ENCODE data around the gene FAM174C.

Gene FAM174C

GRCh38 chr19:1259876-1260748 lies 15.2 kb upstream of the FAM174C start:
- Histone ChIP-seq H3K27me3 (ENCODE audit: insufficient read depth, low read length) (no peaks in the 10 kb centered on the region), H3K4me1 (ENCODE audit: control insufficient read depth in 1 of 2, insufficient read depth in 2 of 2, low read length in 2 of 2) (peaks cover 40 to 48% of the 10 kb centered on the region in 2 experiments), H2AK5ac (ENCODE audit: low read length) (peak overlapping the region; percentile 16), H3K14ac (ENCODE audit: low read length) (peak overlapping the region; percentile 29), H3K36me3 (ENCODE audit: control insufficient read depth in 1 of 2, insufficient read depth in 2 of 2, low read length in 2 of 2) (peaks cover 29 to 33% of the 10 kb centered on the region in 2 experiments), H2BK120ac (ENCODE audit: insufficient read depth, low read length, poor library complexity) (peak overlapping the region; percentile 14), H3K79me2 (ENCODE audit: control insufficient read depth, insufficient read depth, low read length, poor library complexity) (peaks cover 5% of the 10 kb centered on the region), H2BK5ac (ENCODE audit: low read depth, low read length, poor library complexity) (no peak overlapping the region), H3K23ac (ENCODE audit: low read length) (no peak overlapping the region), H3K4me3 (ENCODE audit: low read depth, low read length) (no peak overlapping the region), H4K8ac (ENCODE audit: low read depth, low read length) (no peak overlapping the region), H3K18ac (ENCODE audit: low read length) (peak overlapping the region; percentile 27), H2BK12ac (ENCODE audit: low read length) (peak overlapping the region; percentile 13), H3K9ac (ENCODE audit: low read length) (no peak overlapping the region), H3K4me2 (ENCODE audit: low read length) (peak overlapping the region; percentile 55), H3K9me3 (ENCODE audit: insufficient read depth, low read depth, low read length) (no peaks in the 10 kb centered on the region), H3K27ac (ENCODE audit: low read depth, low read length) (peak overlapping the region; percentile 58), H2AFZ (ENCODE audit: insufficient read depth, low read length, poor library complexity) (no peak overlapping the region), H3K4ac (ENCODE audit: low read depth, low read length) (no peak overlapping the region), H4K12ac (ENCODE audit: low read depth, low read length) (peak overlapping the region; percentile 24), H3K79me1 (ENCODE audit: low read length) (peaks cover 33% of the 10 kb centered on the region), H4K91ac (ENCODE audit: low read depth, low read length) (peak overlapping the region; percentile 48)
- peak; percentile 55 to 67 for DNase-seq
- no CpG with 5 or more reads among the region's 33 CpGs for WGBS (ENCODE audit: extremely low coverage, insufficient coverage, insufficient read length)

- peaks cover 38% of the 10 kb centered on the region for H3K79me1 ChIP-seq (ENCODE audit: low read length)
- peak overlapping the region; percentile 89 for H4K91ac ChIP-seq (ENCODE audit: low read depth, low read length)
- peak overlapping the region; percentile 69 for H3K4me2 ChIP-seq (ENCODE audit: low read length)
- H2AFZ ChIP-seq (ENCODE audit: insufficient read depth, low read length, poor library complexity) = peak overlapping the region; percentile 32
- peak overlapping the region; percentile 39 for H3K9ac ChIP-seq (ENCODE audit: low read length)
- H2BK5ac ChIP-seq (ENCODE audit: low read depth, low read length, poor library complexity) = peak overlapping the region; percentile 65
- H4K8ac ChIP-seq (ENCODE audit: low read depth, low read length) = peak overlapping the region; percentile 83
- H4K12ac ChIP-seq (ENCODE audit: low read depth, low read length) = peak overlapping the region; percentile 33
- peak overlapping the region; percentile 72 for H2AK5ac ChIP-seq (ENCODE audit: low read length)
- H3K9me3 ChIP-seq (ENCODE audit: insufficient read depth, low read depth, low read length) = no peaks in the 10 kb centered on the region
- no peak overlapping the region for H3K23ac ChIP-seq (ENCODE audit: low read length)
- peak overlapping the region; percentile 83 for H3K14ac ChIP-seq (ENCODE audit: low read length)
- peak; percentile 97 to 99 for DNase-seq
- peaks cover 5% of the 10 kb centered on the region for H3K79me2 ChIP-seq (ENCODE audit: control insufficient read depth, insufficient read depth, low read length, poor library complexity)
- peak overlapping the region; percentile 7 for H3K27ac ChIP-seq (ENCODE audit: low read depth, low read length)
- H3K4me1 ChIP-seq (ENCODE audit: control insufficient read depth in 1 of 2, insufficient read depth in 2 of 2, low read length in 2 of 2) = peaks cover 45 to 53% of the 10 kb centered on the region in 2 experiments
- peaks cover 20 to 24% of the 10 kb centered on the region in 2 experiments for H3K36me3 ChIP-seq (ENCODE audit: control insufficient read depth in 1 of 2, insufficient read depth in 2 of 2, low read length in 2 of 2)
- no CpG with 5 or more reads among the region's 83 CpGs for WGBS (ENCODE audit: extremely low coverage, insufficient coverage, insufficient read length)
- H3K18ac ChIP-seq (ENCODE audit: low read length) = peak overlapping the region; percentile 68
- H2BK12ac ChIP-seq (ENCODE audit: low read length) = peak overlapping the region; percentile 26
- H2BK120ac ChIP-seq (ENCODE audit: insufficient read depth, low read length, poor library complexity) = peak overlapping the region; percentile 65
- no peaks in the 10 kb centered on the region for H3K27me3 ChIP-seq (ENCODE audit: insufficient read depth, low read length)
- H3K4ac ChIP-seq (ENCODE audit: low read depth, low read length) = peak overlapping the region; percentile 41
- H3K4me3 ChIP-seq (ENCODE audit: low read depth, low read length) = peak overlapping the region; percentile 77
Measured at GRCh38 chr19:1260749-1261537, 14.4 kb upstream of the FAM174C start.

- Histone ChIP-seq H3K4ac (ENCODE audit: low read depth, low read length) (no peak overlapping the region), H4K8ac (ENCODE audit: low read depth, low read length) (peak overlapping the region; percentile 83), H3K23ac (ENCODE audit: low read length) (no peak overlapping the region), H2BK5ac (ENCODE audit: low read depth, low read length, poor library complexity) (peak overlapping the region; percentile 65), H3K79me2 (ENCODE audit: control insufficient read depth, insufficient read depth, low read length, poor library complexity) (peaks cover 5% of the 10 kb centered on the region), H3K9ac (ENCODE audit: low read length) (no peak overlapping the region), H3K27ac (ENCODE audit: low read depth, low read length) (peak overlapping the region; percentile 22), H2BK12ac (ENCODE audit: low read length) (peak overlapping the region; percentile 80), H4K91ac (ENCODE audit: low read depth, low read length) (peak overlapping the region; percentile 89), H3K14ac (ENCODE audit: low read length) (peak overlapping the region; percentile 83), H3K4me1 (ENCODE audit: control insufficient read depth in 1 of 2, insufficient read depth in 2 of 2, low read length in 2 of 2) (peaks cover 48 to 56% of the 10 kb centered on the region in 2 experiments), H4K12ac (ENCODE audit: low read depth, low read length) (peak overlapping the region; percentile 33), H3K79me1 (ENCODE audit: low read length) (peaks cover 41% of the 10 kb centered on the region), H3K18ac (ENCODE audit: low read length) (peak overlapping the region; percentile 68), H2BK120ac (ENCODE audit: insufficient read depth, low read length, poor library complexity) (peak overlapping the region; percentile 65), H2AFZ (ENCODE audit: insufficient read depth, low read length, poor library complexity) (peak overlapping the region; percentile 32), H3K36me3 (ENCODE audit: control insufficient read depth in 1 of 2, insufficient read depth in 2 of 2, low read length in 2 of 2) (peaks cover 18 to 21% of the 10 kb centered on the region in 2 experiments), H2AK5ac (ENCODE audit: low read length) (peak overlapping the region; percentile 72), H3K4me2 (ENCODE audit: low read length) (peak overlapping the region; percentile 69), H3K9me3 (ENCODE audit: insufficient read depth, low read depth, low read length) (no peaks in the 10 kb centered on the region), H3K27me3 (ENCODE audit: insufficient read depth, low read length) (no peaks in the 10 kb centered on the region), H3K4me3 (ENCODE audit: low read depth, low read length) (no peak overlapping the region)
- no CpG with 5 or more reads among the region's 14 CpGs for WGBS (ENCODE audit: extremely low coverage, insufficient coverage, insufficient read length)
- DNase-seq = no peak
Measured at GRCh38 chr19:1261538-1261797, 13.9 kb upstream of the FAM174C start.

GRCh38 chr19:1261798-1262622 lies 13.3 kb upstream of the FAM174C start:
- WGBS (ENCODE audit: extremely low coverage, insufficient coverage, insufficient read length) = no CpG with 5 or more reads among the region's 28 CpGs

More at GRCh38 chr19:1261798-1262622, 13.3 kb upstream of the FAM174C start:
- H3K23ac ChIP-seq (ENCODE audit: low read length) = no peak overlapping the region
- H3K79me1 ChIP-seq (ENCODE audit: low read length) = peaks cover 41% of the 10 kb centered on the region
- H3K27ac ChIP-seq (ENCODE audit: low read depth, low read length) = peak overlapping the region; percentile 22
- peaks cover 12 to 16% of the 10 kb centered on the region in 2 experiments for H3K36me3 ChIP-seq (ENCODE audit: control insufficient read depth in 1 of 2, insufficient read depth in 2 of 2, low read length in 2 of 2)
- peak overlapping the region; percentile 57 for H2AFZ ChIP-seq (ENCODE audit: insufficient read depth, low read length, poor library complexity)
- H3K14ac ChIP-seq (ENCODE audit: low read length) = peak overlapping the region; percentile 83
- H3K9ac ChIP-seq (ENCODE audit: low read length) = no peak overlapping the region
- peak overlapping the region; percentile 80 for H2BK12ac ChIP-seq (ENCODE audit: low read length)
- peak overlapping the region; percentile 69 for H3K4me2 ChIP-seq (ENCODE audit: low read length)
- H3K4me1 ChIP-seq (ENCODE audit: control insufficient read depth in 1 of 2, insufficient read depth in 2 of 2, low read length in 2 of 2) = peaks cover 48 to 56% of the 10 kb centered on the region in 2 experiments
- H4K91ac ChIP-seq (ENCODE audit: low read depth, low read length) = peak overlapping the region; percentile 89
- no peak overlapping the region for H3K4me3 ChIP-seq (ENCODE audit: low read depth, low read length)
- no peaks in the 10 kb centered on the region for H3K27me3 ChIP-seq (ENCODE audit: insufficient read depth, low read length)
- H3K18ac ChIP-seq (ENCODE audit: low read length) = peak overlapping the region; percentile 68
- peak overlapping the region; percentile 72 for H2AK5ac ChIP-seq (ENCODE audit: low read length)
- peaks cover 5% of the 10 kb centered on the region for H3K79me2 ChIP-seq (ENCODE audit: control insufficient read depth, insufficient read depth, low read length, poor library complexity)
- peak overlapping the region; percentile 68 for H3K4ac ChIP-seq (ENCODE audit: low read depth, low read length)
- H2BK120ac ChIP-seq (ENCODE audit: insufficient read depth, low read length, poor library complexity) = peak overlapping the region; percentile 65
- peak; percentile 42 to 51 for DNase-seq
- no peaks in the 10 kb centered on the region for H3K9me3 ChIP-seq (ENCODE audit: insufficient read depth, low read depth, low read length)
- peak overlapping the region; percentile 55 for H2BK5ac ChIP-seq (ENCODE audit: low read depth, low read length, poor library complexity)
- peak overlapping the region; percentile 33 for H4K12ac ChIP-seq (ENCODE audit: low read depth, low read length)
- peak overlapping the region; percentile 83 for H4K8ac ChIP-seq (ENCODE audit: low read depth, low read length)

Measured in trophoblast cell (in vitro differentiated cells and primary cell).